ENCODE measurements around the gene ARHGAP45.

DNA sequence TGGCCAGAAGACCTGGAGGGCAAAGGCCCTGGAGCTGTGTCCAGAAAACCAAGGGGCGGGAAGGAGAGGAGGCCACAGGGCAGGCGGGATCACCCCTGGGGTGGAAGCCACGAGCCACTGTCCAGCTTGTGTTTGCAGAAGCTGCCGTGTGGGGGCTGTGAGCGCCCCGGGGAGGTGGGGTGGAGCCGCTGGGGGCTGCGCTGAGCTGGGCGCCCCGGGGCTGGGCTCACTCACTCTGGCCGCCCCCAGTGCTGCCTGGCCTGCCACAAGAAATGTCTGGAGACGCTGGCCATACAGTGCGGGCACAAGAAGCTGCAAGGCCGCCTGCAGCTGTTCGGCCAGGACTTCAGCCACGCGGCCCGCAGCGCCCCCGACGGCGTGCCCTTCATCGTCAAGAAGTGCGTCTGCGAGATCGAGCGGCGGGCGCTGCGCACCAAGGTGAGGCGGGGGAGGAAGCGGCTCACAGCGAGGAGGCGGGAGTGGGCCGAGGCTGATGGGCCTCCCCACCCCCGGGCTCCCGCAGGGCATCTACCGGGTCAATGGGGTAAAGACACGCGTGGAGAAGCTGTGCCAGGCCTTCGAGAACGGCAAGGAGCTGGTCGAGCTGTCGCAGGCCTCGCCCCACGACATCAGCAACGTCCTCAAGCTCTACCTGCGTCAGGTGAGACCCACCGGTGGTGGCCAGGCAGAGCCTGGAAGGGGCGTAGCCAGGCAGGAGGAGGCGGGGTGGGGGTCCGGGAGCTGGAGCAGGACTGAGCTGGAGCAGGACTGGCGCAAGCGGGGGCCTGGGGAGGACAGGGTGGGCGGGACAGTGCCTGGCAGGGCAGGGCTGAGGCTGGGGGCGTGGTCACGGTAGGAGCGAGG lies 14.6 kb downstream of the ARHGAP45 start:
- TF ChIP-seq POLR2AphosphoS5 (IDR thresholded peaks at IDR 0.05; ENCODE audit: borderline replicate concordance, low read depth, low read length) (no peak), EZH2 (IDR thresholded peaks at IDR 0.05) (no peak), FOXP2 (optimal IDR thresholded peaks at IDR 0.05; ENCODE audit: control extremely low read depth, extremely low read length, insufficient read depth) (no peak)
